Measurements from ENCODE around the gene POP4.
"Not testable (repeated sequence)": the region's sequence is repeated elsewhere in the genome, so short reads cannot be mapped to it uniquely, and the experiment has no call there.

The POP4 gene, protein sequence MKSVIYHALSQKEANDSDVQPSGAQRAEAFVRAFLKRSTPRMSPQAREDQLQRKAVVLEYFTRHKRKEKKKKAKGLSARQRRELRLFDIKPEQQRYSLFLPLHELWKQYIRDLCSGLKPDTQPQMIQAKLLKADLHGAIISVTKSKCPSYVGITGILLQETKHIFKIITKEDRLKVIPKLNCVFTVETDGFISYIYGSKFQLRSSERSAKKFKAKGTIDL

DNA sequence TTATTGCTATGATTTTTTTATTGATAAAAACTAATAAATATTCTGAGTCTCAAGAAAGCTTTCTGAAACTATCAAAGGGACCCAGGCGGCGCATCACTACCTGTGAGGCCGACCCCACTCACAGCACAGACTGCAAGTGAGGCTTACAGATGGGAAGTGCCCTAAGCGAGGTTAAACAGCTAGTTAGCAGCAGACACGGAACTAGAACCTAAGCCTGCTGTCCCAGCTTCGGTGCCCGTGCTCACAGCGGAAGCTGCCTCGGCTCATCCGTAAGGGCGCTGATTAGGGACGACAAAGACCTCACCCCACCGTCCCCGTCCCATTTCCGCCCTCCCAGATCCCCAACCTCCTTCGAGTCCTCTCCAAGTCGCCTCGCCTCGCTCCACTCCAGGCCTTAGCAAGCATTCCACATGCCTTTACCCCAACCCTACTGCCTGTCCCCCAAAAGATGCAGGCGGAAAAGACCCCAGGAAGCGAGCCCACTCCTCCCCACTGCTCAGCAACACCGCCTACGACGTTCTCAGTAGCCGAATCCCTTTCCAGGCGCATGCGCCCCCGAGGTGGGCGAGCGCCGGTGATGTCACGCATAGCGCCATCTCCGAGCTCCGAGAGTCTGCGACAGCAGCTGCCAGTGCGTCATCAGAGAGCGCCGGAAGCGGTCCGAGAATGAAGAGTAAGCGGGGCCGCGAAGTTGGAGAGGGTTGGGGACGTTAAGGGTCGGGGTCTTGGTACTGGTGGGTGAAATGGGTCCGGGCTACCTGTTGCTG is at the start of gene POP4:
Gene POP4, plus strand, starts transcription at position 631 of the 767 bp plus-strand sequence. Its CDS starts 36 bp downstream, at position 667.
- peak; percentile 96 for DNase-seq (ENCODE audit: low read depth)

DNA sequence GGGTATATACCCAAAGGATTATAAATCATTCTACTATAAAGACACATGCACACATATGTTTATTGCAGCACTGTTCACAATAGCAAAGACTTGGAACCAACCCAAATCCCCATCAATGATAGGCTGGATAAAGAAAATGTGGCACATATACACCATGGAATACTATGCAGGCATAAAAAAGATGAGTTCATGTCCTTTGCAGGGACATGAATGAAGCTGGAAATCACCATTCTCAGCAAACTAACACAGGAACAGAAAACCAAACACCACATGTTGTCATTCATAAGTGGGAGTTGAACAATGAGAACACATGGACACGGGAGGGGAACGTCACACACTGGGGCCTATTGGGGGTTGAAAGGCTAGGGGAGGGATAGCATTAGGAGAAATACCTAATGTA is 47.0 kb upstream of the POP4 start:
- not testable (repeated sequence) for DNase-seq (ENCODE audit: low read depth)

DNA sequence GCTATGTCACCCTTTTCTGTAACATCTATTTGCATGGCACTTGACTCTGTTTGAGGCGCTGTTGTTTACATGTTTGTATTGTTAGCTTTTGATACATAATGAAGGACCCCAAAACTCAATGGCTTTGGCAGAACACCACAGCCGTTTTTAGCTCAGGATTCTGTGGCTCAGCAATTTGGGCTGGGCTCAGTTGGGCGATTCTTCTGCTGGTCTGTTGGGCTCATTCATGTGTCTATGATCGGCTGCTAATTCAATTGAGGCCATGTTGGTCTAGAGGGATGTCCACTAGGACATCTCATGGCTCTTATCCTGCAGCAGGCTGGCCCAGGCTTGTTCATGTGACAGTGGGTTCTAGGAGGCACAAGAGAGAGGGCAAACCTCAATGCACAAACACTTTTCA is 46.3 kb upstream of the POP4 start:
- no peak for DNase-seq (ENCODE audit: low read depth)

DNA sequence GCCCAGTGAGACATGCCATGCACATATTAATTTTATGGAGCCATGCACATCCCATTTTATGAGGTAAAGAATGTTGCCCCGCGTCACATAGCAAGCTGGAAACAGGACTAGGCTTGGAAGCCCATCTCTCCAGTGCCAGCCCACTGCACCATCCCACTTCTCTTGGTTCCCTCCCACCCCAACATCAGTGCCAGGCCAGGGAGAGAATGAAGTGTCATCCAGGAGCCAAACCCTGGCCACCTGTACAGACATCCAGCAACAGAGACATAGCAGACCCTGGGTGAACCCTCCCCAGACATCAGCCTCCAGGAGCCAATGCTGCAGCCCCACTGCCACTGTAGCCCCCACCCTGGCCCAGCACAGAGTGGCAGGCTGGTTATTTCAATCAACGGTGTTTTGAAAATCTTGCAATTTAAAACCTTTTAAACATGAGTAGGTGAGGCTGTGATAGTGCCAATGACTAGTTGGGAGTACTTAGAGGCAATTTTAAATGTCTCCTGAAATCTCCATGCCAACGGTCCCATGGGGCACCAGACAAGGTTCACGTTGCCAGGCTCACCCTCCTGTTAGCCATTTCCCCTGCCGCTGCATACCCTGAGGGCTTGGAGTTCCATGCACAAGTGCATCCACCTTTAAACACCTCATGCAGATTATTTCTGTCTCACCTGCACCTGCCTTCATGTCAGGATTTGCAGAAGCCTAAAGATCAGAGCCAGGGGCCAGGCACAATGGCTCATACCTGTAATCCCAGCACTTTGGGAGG is 45.6 kb upstream of the POP4 start:
- DNase-seq (ENCODE audit: low read depth): no peak

DNA sequence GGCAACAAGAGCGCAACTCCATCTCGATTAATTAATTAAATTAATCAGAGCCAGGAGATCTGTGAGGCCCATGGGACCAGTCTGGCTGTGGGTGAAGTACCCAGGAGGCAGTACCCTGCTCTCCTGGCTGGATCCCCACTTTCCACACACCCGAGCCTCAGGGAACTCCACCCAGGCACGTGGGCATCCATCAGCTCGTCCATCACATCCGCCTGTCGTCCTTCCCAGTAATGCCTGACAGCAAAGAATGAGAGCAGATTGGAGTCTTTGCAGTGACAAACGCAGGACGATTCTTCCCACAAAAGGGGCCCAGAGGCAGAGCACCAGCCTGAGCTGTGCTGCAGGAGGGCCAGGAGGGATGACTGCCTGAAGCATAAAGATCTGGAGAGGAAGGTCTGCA is 44.5 kb upstream of the POP4 start:
- DNase-seq (ENCODE audit: low read depth): no peak

DNA sequence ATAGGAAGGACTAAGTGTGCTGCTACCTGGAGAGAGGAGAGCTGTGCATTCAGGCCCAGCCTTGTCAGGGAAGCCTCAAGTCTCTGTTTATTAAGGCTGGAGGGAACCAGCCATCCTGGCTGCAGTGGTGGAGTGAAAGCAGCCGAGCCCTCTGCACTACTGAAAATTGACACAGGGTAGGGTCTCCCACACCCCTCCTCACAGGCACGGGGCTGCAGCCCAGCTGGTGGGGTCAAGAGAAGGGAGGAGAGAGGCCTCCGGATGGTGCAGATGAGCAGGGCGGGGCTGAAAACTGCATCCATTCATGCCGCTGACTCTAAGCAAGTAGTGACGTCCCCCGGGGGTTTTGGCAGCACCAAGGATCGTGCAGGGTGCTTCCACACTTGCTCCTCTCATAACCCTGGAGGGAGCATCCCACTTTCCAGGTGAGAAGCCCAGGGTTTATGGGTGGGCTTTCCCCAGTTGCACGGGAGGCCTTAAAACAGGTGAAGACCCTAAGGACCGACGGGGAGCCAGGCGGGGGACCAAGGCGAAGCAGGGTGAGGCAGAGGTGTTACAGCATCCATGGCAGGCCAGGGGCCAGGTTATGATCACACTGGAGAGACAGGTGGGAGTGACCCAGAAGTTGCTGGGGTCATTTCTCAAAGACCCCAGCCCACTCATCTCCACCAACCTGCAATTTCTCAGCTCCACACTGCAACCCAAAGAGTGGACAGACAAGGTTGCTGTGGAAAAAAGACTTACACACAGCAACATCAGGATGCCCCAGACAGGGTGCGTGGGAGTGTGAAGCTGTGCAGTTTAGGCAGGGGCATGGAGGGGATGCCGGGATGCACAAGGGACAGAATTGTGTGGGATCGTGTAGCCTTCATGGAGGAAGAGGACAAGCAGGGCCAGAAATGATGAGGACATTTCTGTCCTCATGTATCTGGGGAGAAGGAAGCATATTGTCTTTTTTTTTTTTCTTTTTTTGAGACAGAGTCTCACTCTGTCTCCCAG is 43.5 kb upstream of the POP4 start:
- no peak for DNase-seq (ENCODE audit: low read depth)

DNA sequence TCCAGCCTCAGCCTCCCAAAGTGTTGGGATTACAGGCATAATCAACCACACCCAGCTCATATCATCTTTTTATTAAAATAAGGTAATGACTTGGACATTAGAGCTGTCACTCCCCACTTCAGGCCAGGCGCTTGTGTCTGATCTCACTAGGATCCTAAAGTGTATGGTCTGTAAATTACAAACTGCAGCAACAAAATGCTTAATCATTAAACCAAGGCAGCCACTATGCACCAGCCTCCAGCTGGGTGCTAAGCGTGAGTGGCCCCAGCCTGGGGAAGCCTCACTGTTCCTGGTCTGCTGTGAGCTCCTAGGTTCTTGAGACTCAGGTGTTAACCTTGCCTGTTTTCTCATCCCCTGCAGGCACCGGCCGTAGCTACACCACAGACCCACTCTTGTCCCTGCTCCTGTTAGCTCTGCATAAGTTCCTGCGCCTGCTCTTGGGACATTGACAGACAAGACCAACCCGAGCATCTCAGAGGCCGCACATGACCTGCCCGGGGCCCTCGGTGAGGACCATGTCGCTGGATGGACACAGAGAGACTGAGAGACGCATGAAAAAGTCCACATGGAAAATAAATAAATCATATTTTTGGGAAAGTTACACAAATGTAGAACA is 42.5 kb upstream of the POP4 start:
- DNase-seq (ENCODE audit: low read depth): no peak

DNA sequence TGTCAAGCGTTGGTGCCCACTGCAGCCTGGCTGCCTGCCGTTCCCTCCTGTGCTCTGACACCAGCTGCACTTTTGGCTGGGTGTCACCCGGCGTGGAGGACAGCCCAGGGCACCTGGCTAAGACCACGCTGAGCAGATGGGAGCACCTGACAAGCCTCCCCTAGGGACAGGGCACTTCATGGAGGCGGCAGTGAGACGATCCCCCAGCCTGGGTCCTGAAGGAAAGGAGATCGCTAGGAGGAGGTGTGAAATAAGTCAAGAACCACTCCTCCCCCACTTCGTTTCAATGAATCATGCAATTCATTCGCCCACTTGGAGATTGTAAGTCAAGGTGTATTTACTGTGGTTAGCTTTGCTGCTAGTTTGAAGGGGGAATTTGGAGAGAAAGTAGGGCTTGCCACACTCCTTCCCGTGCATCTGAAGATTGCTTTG is 41.5 kb upstream of the POP4 start:
- DNase-seq (ENCODE audit: low read depth): no peak

DNA sequence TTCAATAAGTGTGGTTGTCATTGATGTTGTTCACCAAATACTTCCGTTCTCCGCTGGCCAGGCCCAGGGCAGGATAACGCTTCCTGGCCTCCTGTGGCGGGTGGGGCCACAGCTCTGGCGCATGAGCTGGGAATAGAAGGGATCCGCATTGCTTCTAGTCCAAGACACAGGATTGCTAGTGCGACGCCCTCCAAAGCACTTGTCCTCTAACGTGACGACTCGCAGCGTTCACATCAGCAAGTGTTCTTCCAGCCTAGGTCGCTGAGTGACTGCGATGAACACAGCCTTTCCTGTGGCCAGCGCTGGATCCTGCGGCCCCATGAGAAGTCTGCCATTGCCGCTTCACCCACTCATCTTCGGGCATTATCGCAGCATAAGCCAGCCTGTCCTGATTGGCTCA is 40.9 kb upstream of the POP4 start:
- DNase-seq (ENCODE audit: low read depth): no peak

DNA sequence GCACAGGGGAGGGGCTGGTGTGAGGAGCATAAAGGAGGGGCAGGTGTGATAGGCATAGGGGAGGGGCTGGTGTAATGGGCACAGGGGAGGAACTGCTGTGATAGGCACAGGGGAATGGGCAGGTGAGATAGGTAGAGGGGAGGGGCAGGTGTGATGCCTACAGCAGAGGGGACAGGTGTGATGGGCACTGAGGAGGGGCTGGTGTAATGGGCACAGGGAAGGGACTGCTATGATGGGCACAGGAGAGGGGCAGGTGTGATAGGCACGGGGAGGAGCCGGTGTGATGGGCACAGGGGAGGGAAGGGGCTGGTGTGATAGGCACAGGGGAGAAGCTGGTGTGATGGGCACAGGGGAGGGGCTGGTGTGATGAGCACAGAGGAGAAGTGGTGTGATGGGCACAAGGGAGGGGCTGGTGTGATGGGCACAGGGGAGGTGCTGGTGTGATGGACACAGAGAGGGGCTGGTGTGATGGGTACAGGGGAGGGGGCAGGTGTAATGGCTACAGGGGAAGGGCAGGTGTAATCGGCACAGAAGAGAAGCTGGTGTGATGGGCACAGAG is 39.5 kb upstream of the POP4 start:
- DNase-seq (ENCODE audit: low read depth): no peak

DNA sequence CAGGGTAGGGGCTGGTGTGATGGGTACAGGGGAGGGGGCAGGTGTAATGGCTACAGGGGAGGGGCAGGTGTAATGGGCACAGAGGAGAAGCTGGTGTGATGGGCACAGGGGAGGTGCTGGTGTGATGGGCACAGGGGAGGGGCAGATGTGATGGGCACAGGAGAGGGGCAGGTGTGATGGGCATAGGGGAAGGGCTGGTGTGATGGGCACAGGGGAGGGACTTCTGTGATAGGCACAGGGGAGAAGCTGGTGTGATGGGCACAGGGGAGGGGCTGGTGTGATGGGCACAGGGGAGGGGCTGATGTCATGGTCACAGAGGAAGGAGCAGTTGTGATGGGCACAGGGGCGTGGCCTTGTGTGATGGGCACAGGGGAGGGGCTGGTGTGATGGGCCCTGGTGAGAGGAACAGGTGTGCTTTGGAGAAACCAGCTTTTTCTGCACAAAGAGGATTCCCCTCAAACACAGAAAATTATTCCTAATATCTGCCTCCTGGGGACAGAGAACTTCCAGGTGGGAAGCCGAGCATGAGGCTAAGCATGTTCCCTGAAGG is 38.6 kb upstream of the POP4 start:
- no peak for DNase-seq (ENCODE audit: low read depth)

DNA sequence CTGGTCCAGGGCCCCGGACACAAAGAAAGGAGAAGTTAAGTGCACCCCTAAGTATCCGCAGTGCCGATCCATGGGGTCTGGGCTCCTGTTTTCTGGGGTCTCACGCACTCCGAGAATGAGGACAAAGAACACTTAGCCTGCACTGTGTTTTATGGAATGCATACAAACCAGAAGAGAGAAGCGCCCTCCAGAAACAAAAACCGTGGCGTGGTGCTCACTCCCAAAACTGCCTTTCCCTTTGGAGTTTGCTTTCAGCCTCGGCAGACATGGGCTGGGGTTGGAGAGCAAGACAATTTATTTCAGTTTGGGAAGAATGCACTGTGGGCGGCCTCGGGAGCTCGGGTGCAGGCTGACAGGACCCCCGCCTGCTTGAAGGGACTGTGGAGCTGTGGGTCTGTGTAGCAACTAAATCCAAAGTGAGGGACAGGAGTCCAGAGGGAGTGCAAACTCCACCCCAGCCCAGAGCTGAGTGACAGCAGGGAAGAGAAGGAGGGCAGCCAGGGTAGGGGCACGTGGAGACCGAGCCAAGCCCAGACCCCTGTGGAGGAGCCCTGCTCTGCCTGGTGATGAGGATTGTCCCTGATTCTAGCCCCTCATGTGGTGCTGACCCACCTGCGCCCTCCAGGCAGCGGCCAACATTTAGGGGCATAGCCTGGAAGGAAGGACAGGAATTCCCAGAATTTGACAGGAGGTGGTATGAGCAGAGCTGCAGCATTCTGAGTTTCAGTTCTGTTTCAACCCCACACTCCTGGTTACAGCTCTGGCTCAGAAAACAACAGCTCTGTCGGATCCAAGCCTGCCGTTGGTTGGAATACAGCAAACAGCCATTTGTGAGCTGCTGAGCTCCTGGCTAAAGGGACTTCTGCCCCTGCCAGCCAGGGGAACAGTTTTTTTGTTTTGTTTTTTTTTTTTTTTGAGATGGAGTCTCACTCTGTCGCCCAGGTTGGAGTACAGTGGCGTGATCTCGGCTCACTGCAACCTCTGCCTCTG is 37.8 kb upstream of the POP4 start:
- DNase-seq (ENCODE audit: low read depth): no peak

DNA sequence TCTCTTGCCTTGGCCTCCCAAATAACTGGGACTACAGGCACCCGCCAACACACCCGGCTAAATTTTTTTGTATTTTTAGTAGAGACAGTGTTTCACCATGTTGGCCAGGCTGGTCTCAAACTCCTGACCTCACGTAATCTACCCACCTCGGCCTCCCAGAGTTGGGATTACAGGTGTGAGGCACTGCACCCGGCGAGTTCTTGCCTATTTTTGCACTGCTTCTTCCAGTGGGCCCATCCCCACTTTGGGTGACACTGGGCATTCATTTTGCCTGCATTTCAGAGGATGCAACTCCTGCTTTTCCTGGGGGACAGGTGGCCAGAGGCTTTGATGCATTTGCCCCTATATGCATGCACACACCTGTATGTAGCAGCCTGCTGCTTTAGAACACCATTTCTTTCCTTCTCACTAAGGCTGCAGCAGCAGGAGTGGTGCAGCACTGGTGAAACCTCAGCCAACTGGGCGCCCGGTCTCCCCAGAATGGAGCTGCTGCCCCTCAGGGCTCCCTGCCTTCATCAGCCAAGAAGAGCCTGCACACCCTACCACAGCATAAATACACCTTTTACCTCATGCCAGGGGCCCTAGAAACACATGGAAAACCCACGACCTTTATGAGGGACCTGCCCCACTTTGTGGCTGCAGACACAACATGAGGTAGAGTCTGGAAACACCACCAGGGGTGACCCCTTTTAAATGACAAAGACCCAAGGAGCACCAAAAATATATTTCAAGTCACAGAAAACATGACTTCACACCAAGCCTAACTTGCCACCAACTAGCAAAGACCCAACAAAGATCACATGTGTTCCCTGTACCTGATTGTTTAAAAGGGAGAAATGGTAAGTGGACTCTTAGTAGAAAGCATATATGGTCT is 36.8 kb upstream of the POP4 start:
- no peak for DNase-seq (ENCODE audit: low read depth)

DNA sequence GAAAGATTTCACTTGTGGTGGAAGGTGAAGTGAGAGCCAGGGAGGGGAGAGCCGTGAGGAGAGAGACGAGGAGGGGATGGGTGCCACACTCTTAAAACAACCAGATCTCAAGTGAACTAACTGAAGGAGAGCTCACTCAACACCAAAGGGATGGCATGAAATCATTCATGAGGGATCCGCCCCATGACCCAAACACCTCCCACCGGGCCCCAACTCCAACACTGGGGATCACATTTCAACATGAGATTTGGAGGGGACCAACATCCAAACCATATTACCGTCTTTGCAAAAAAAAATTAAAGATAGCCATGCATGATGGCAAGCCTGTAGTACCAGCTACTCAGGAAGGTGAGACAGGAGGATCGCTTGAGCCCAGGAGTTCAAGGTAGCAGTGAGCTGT is 34.9 kb upstream of the POP4 start:
- no peak for DNase-seq (ENCODE audit: low read depth)

DNA sequence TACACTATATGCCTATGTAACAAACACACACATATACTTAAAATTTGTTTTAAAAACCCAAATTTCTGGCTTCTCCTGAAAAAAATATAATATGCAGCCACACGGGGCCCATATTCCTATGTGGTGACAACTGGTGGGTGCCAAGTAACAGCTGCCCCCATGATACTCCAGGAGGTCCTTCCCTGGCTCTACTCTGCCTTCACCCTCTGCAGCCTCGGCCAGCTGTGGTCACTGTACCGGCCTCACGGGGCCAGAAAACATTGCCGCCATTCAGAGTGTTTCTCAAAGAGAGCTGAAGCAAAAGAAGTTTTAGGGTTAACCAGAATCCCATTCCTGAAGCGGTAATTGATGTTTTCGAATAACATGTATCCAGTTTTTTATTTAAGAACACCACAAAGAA is 32.6 kb upstream of the POP4 start:
- no peak for DNase-seq (ENCODE audit: low read depth)

DNA sequence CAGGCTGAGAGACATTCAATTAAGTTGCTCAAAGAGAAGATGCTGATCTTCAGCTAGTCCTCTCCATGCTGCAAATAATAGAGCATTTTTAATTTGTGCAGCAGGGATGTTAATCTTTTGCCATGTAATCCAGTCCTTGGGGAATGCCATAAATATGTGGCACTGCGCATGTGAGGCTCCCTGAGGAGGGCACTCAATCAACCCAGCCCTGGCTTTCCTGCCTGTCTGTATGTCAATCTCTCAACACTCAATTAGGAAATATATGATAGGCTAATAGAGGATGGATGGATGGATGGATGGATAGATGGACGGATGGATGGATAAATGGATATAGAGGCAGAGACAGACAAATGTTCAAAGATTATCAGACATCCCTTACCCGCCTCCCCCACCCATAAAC is 31.6 kb upstream of the POP4 start:
- DNase-seq (ENCODE audit: low read depth): no peak

DNA sequence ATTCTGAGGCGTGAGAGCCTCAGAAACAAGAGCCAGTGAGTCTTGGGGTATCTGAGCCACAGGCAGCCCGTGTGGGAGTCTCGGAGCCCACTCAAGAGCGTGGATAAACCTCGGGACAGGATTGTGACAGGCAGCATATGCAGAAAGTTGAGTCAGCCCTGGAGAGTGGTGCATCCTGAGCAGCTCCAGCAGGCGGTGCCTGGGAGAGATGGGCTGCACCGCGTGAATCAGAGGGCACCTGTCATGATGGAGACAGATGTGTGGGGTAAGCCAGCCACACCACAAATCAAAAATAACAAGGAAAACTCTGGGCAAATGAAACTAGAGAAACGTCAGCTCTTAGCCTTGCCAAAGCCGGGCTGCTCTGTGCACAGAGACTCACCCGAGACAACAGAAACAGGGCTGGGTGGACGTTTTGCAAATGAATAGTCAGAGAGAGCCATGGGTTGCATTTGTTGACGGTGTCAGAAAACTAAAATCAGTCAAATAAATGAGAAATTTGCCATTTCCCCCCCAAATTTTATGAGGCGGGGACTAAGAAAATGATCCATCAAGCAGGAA is 30.0 kb upstream of the POP4 start:
- no peak for DNase-seq (ENCODE audit: low read depth)
